PC-3 (cell line): ENCODE data around the gene GAB2.

Source experiments
- CTCF ChIP-seq: fragments of 300-600 bp; sonication (generic); conservative IDR thresholded peaks from 2 replicates; pipeline ENCODE4 v1.5.1; 2017; ENCODE audit warnings: antibody characterized with exemption, low read depth, mild to moderate bottlenecking, low read length
- EZH2 ChIP-seq: fragments of 300-600 bp; sonication (generic); IDR thresholded peaks from one replicate; pipeline ENCODE4 v1.6.1; 2017; ENCODE audit warnings: antibody characterized with exemption, mild to moderate bottlenecking, low read length; ENCODE audit not compliant: unreplicated experiment
- EZH2phosphoT487 ChIP-seq: fragments of 300-600 bp; sonication (generic); IDR thresholded peaks from 2 replicates; pipeline ENCODE4 v1.6.1; 2018; ENCODE audit warnings: mild to moderate bottlenecking, antibody characterized with exemption, low read length, borderline replicate concordance

DNA sequence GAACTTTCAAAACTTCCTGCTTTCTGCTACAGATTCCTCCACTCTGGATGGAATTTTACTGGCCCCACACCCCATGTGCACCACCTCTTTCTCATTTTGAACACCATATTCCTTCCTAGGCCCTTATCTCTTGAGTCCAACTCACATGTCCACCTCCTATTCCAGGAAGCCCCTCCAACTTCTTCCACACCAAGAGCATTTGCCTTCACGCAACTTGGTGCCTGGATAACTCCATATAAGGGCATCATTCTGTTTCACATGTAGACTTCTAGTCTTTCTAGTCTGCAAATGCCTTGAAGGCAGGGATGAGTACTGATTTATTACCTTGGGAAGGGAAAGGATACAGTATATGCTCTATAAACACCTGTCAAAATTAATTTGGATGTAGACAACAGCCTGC, 17.5 kb downstream of the GAB2 start:
- TF ChIP-seq CTCF (no peak), EZH2 (no peak), EZH2phosphoT487 (no peak)
